Naive thymus-derived CD8-positive, alpha-beta T cell (primary cell): ENCODE data around the gene FBXO38. TPM values are rescaled to one million over a fixed set of nuclear protein-coding genes. Genes with fewer than 3 reads are reported as not detected.

Source experiments
- ATAC-seq, 2 donors: fragments of 150-1000 bp; cut with Tn5 transposase in 1 of 2; sonication (Bioruptor Pico), chemical (Tn5 transposase) in 1 of 2; 1 replicate in 1 of 2; 2 replicates in 1 of 2; pipeline ENCODE4 v1.10.0; 2021; ENCODE audit warnings: mild to moderate bottlenecking in 2 of 2, moderate library complexity in 2 of 2
- POLR2A ChIA-PET: fragments of 350-600 bp; sonication (Branson Sonifier 250); formaldehyde crosslinking; loops from one replicate; lab custom pipeline; 2021; ENCODE audit warnings: antibody characterized with exemption; lab: Charles Lee
- DNase-seq, 10 donors: peaks; one replicate each; pipeline versions ENCODE4 v3.0.0 to v3.0.0-alpha.2; 2020 to 2022
- H3K27ac Mint-ChIP-seq, 10 donors: one replicate each; pipeline ENCODE4 v1.8.0; 2020 to 2022; ENCODE audit warnings: mild to moderate bottlenecking in 10 of 10, mixed read lengths in 10 of 10, moderate library complexity in 4 of 10, inconsistent platforms in 1 of 10
- H3K27me3 Mint-ChIP-seq, 5 donors: one replicate each; pipeline ENCODE4 v1.8.0; 2021 to 2022; ENCODE audit warnings: mixed read lengths in 5 of 5
- H3K36me3 Mint-ChIP-seq, 3 donors: one replicate each; pipeline ENCODE4 v1.8.0; 2020 to 2022; ENCODE audit warnings: mixed read lengths in 3 of 3, mild to moderate bottlenecking in 2 of 3, inconsistent platforms in 1 of 3
- H3K4me1 Mint-ChIP-seq, 4 donors: one replicate each; pipeline ENCODE4 v1.8.0; 2021 to 2022; ENCODE audit warnings: mixed read lengths in 4 of 4
- H3K4me3 Mint-ChIP-seq, 10 donors: one replicate each; pipeline ENCODE4 v1.8.0; 2020 to 2022; ENCODE audit warnings: mild to moderate bottlenecking in 10 of 10, mixed read lengths in 10 of 10, moderate library complexity in 6 of 10, inconsistent platforms in 1 of 10
- H3K9me3 Mint-ChIP-seq, 9 donors: one replicate each; pipeline ENCODE4 v1.8.0; 2020 to 2022; ENCODE audit warnings: mixed read lengths in 9 of 9, mild to moderate bottlenecking in 3 of 9, inconsistent platforms in 1 of 9, moderate library complexity in 1 of 9
- polyA plus RNA-seq, 3 donors: library from polyadenylated mRNA; unstranded; fragments of 300-500 nt; fragmentation: Illumina TruSeq; gene quantifications; one replicate each; pipeline ENCODE4 v1.2.3, GENCODE V29; 2021
- total RNA-seq, 8 experiments: library from RNA in 2 of 8; stranded (reverse) in 2 of 8; gene quantifications; one replicate each; pipeline ENCODE4 v1.2.3 and lab custom pipeline; 2021 to 2026

Gene FBXO38
- total and polyA plus RNA-seq, 5 experiments from 2014 or later: 15.5 to 97.0 (median 17.6) TPM

- H3K36me3 Mint-ChIP-seq: peaks cover 10 to 92% (median 30%) of the 10 kb centered on the region in 3 donors
- H3K27ac Mint-ChIP-seq: peak overlapping the region in 5 of 10 donors; percentile 22 to 61 (median 32)
- H3K4me1 Mint-ChIP-seq: peaks cover 0 to 13% (median 12%) of the 10 kb centered on the region in 4 donors
- no peak for DNase-seq
- H3K4me3 Mint-ChIP-seq: no peak overlapping the region
- ATAC-seq: no peak
- POLR2A ChIA-PET: interaction anchor here (0.9 kb wide), 1 partner anchor 24 kb away, joined by 4 read pairs; the partner anchor contains the start of gene FBXO38
- no peaks in the 10 kb centered on the region for H3K9me3 Mint-ChIP-seq
- H3K27me3 Mint-ChIP-seq: no peaks in the 10 kb centered on the region
Measured at GRCh38 chr5:148408092-148408491, 24.3 kb downstream of the FBXO38 start.

DNA sequence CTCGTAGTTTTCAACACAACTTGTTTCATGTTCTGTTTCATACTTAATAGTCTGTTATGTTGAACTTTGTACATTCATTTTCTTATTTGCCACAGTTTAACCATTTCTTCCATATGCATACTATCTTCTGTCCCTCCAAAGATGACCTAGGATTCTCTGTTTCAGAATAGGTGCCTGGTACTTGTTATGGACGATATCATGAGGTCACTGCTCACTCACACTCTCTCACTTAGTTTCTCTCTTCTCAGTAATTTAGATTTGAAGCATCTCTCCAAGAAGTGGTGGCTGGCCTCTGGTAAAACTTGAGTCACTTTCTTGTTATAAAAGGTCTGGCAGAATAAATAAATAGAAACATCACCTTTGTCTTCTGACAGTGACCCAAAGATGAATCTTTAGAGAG is 28.4 kb downstream of the FBXO38 start:
- Mint-ChIP-seq H3K4me3 (no peak overlapping the region), H3K27ac (peak overlapping the region in 4 of 10 donors; percentile 3 to 77 (median 20)), H3K27me3 (no peaks in the 10 kb centered on the region), H3K4me1 (peaks cover 0 to 9% (median 4%) of the 10 kb centered on the region in 4 donors), H3K9me3 (no peaks in the 10 kb centered on the region), H3K36me3 (peaks cover 5 to 93% (median 31%) of the 10 kb centered on the region in 3 donors)
- ATAC-seq (no peak), DNase-seq (no peak)
- POLR2A ChIA-PET: no interaction called here

- POLR2A ChIA-PET: no interaction called here
- H3K27me3 Mint-ChIP-seq: no peaks in the 10 kb centered on the region
- H3K27ac Mint-ChIP-seq: peak overlapping the region in 5 of 10 donors; percentile 2 to 77 (median 52)
Measured at GRCh38 chr5:148414833-148415232, 31.1 kb downstream of the FBXO38 start.

GRCh38 chr5:148416416-148416815 is 32.7 kb downstream of the FBXO38 start:
- POLR2A ChIA-PET: no interaction called here
- Mint-ChIP-seq H3K4me1 (peaks cover 0 to 5% (median 2%) of the 10 kb centered on the region in 4 donors), H3K4me3 (no peak overlapping the region), H3K36me3 (peaks cover 0 to 90% (median 25%) of the 10 kb centered on the region in 3 donors), H3K27me3 (no peaks in the 10 kb centered on the region), H3K27ac (peak overlapping the region in 1 of 10 donors; percentile 34), H3K9me3 (no peaks in the 10 kb centered on the region)
- DNase-seq: no peak
- no peak for ATAC-seq

More at GRCh38 chr5:148414833-148415232, 31.1 kb downstream of the FBXO38 start:
- peaks cover 0 to 8% (median 3%) of the 10 kb centered on the region in 4 donors for H3K4me1 Mint-ChIP-seq
- ATAC-seq (no peak), DNase-seq (no peak)
- H3K4me3 Mint-ChIP-seq: no peak overlapping the region
- no peaks in the 10 kb centered on the region for H3K9me3 Mint-ChIP-seq
- H3K36me3 Mint-ChIP-seq: peaks cover 5 to 95% (median 40%) of the 10 kb centered on the region in 3 donors

- Mint-ChIP-seq H3K9me3 (no peaks in the 10 kb centered on the region), H3K4me1 (peaks cover 0 to 7% (median 2%) of the 10 kb centered on the region in 4 donors), H3K36me3 (peaks cover 0 to 93% (median 26%) of the 10 kb centered on the region in 3 donors), H3K4me3 (no peak overlapping the region), H3K27me3 (no peaks in the 10 kb centered on the region), H3K27ac (no peak overlapping the region)
- no peak for DNase-seq
- POLR2A ChIA-PET: no interaction called here
- no peak for ATAC-seq
Measured at GRCh38 chr5:148416921-148417320, 33.2 kb downstream of the FBXO38 start.

GRCh38 chr5:148418511-148418910 is 34.8 kb downstream of the FBXO38 start:
- Mint-ChIP-seq H3K9me3 (no peaks in the 10 kb centered on the region), H3K27ac (peak overlapping the region in 1 of 10 donors; percentile 52), H3K27me3 (no peaks in the 10 kb centered on the region), H3K4me3 (no peak overlapping the region), H3K4me1 (peaks cover 0 to 11% (median 8%) of the 10 kb centered on the region in 4 donors), H3K36me3 (peaks cover under 1 to 93% (median 29%) of the 10 kb centered on the region in 3 donors)
- POLR2A ChIA-PET: interaction anchor here (0.8 kb wide), 1 partner anchor 35 kb away, joined by 3 read pairs; the partner anchor contains the start of gene FBXO38
- ATAC-seq (no peak), DNase-seq (no peak)

- Mint-ChIP-seq H3K27me3 (no peaks in the 10 kb centered on the region), H3K4me1 (peaks cover 2 to 13% (median 11%) of the 10 kb centered on the region in 4 donors), H3K36me3 (peaks cover 13 to 92% (median 26%) of the 10 kb centered on the region in 3 donors), H3K27ac (peak overlapping the region in 7 of 10 donors; percentile 1 to 73 (median 51)), H3K4me3 (no peak overlapping the region), H3K9me3 (no peaks in the 10 kb centered on the region)
- DNase-seq (no peak), ATAC-seq (no peak)
- POLR2A ChIA-PET: no interaction called here
Measured at GRCh38 chr5:148421661-148422060, 37.9 kb downstream of the FBXO38 start.

- ATAC-seq: no peak
- no peaks in the 10 kb centered on the region for H3K27me3 Mint-ChIP-seq
- H3K9me3 Mint-ChIP-seq: no peaks in the 10 kb centered on the region
Measured at GRCh38 chr5:148425808-148426207, 42.0 kb downstream of the FBXO38 start.

GRCh38 chr5:148426514-148426913 is 42.8 kb downstream of the FBXO38 start:
- DNase-seq (no peak), ATAC-seq (no peak)
- Mint-ChIP-seq H3K4me3 (no peak overlapping the region), H3K27ac (peak overlapping the region in 6 of 10 donors; percentile 12 to 90 (median 70)), H3K4me1 (peaks cover 10 to 34% (median 23%) of the 10 kb centered on the region in 4 donors), H3K36me3 (peaks cover 14 to 89% (median 14%) of the 10 kb centered on the region in 3 donors), H3K9me3 (no peaks in the 10 kb centered on the region), H3K27me3 (no peaks in the 10 kb centered on the region)
- POLR2A ChIA-PET: no interaction called here

More at GRCh38 chr5:148425808-148426207, 42.0 kb downstream of the FBXO38 start:
- POLR2A ChIA-PET: no interaction called here
- Mint-ChIP-seq H3K36me3 (peaks cover 14 to 87% (median 14%) of the 10 kb centered on the region in 3 donors), H3K4me3 (no peak overlapping the region), H3K27ac (peak overlapping the region in 7 of 10 donors; percentile 12 to 90 (median 56)), H3K4me1 (peaks cover 10 to 29% (median 21%) of the 10 kb centered on the region in 4 donors)
- no peak for DNase-seq

DNA sequence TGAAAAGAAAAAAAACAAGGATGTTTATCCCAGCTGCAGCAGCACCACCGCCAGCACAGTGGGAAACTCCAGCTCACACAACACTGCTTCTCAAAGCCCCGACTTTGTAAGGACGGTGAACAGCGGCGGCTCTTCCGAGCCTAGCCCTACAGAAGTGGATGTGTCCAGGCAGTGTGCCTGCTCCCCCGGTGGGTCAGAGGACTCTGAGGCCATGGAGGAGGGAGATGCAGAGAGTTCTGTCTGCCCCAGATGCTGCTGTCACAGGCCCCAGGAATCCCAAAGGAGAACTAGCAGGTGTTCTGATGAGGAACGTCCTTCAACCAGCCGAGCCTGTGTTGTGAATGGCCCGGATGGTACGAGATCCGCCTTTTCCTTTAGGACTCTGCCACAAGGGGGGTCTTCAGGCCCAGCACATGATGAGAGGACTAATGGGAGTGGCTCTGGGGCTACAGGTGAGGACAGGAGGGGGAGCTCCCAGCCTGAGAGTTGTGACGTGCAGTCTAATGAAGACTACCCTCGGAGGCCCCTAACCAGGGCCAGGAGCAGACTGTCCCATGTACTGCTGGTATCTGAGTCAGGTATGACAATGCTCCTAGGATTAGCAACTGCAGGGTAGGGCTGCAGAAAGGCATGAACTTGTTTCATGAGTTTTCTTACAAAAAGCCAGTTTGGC is 43.7 kb downstream of the FBXO38 start:
- POLR2A ChIA-PET: no interaction called here
- H3K36me3 Mint-ChIP-seq: peaks cover 9 to 85% (median 14%) of the 10 kb centered on the region in 3 donors
- peak overlapping the region in 6 of 10 donors; percentile 18 to 90 (median 64) for H3K27ac Mint-ChIP-seq
- peak overlapping the region in 1 of 10 donors; percentile 46 for H3K4me3 Mint-ChIP-seq
- ATAC-seq (no peak), DNase-seq (no peak)
- H3K9me3 Mint-ChIP-seq: no peaks in the 10 kb centered on the region
- H3K4me1 Mint-ChIP-seq: peaks cover 10 to 37% (median 20%) of the 10 kb centered on the region in 4 donors
- H3K27me3 Mint-ChIP-seq: no peaks in the 10 kb centered on the region

DNA sequence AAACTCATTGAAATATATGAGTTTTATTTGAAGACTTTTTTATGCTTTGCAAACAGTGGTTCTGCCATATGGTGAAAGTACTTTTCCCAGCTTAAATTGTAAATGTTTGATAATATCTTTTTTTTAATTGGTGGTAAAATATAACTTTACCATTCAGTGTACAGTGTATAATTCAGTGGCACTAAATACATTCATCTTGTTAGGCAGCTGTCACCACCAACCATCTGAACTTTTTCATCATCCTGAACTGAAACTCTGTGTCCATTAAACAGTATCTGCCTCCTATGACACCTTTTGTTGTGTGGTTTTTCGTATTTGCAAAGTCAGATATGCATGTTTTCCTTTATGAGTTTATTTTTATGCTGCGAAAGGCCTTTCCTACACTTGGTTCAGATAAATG is 45.1 kb downstream of the FBXO38 start:
- H3K9me3 Mint-ChIP-seq: no peaks in the 10 kb centered on the region
- peaks cover 10 to 30% (median 16%) of the 10 kb centered on the region in 4 donors for H3K4me1 Mint-ChIP-seq
- H3K27me3 Mint-ChIP-seq: no peaks in the 10 kb centered on the region
- DNase-seq: no peak
- no peak overlapping the region for H3K4me3 Mint-ChIP-seq
- H3K36me3 Mint-ChIP-seq: peaks cover 5 to 85% (median 11%) of the 10 kb centered on the region in 3 donors
- peak overlapping the region in 7 of 10 donors; percentile 1 to 90 (median 17) for H3K27ac Mint-ChIP-seq
- ATAC-seq: no peak
- POLR2A ChIA-PET: no interaction called here

- Mint-ChIP-seq H3K9me3 (no peaks in the 10 kb centered on the region), H3K27me3 (no peaks in the 10 kb centered on the region), H3K36me3 (peaks cover 0 to 80% (median 7%) of the 10 kb centered on the region in 3 donors), H3K27ac (peak overlapping the region in 2 of 10 donors; percentile 34 to 54), H3K4me3 (no peak overlapping the region), H3K4me1 (peaks cover 4 to 14% (median 10%) of the 10 kb centered on the region in 4 donors)
- ATAC-seq (no peak), DNase-seq (no peak)
- POLR2A ChIA-PET: no interaction called here
Measured at GRCh38 chr5:148433826-148434225, 50.1 kb downstream of the FBXO38 start.

- Mint-ChIP-seq H3K27ac (peak overlapping the region in 3 of 10 donors; percentile 47 to 52 (median 51)), H3K9me3 (no peaks in the 10 kb centered on the region), H3K27me3 (no peaks in the 10 kb centered on the region), H3K4me1 (peaks cover 2 to 7% (median 5%) of the 10 kb centered on the region in 4 donors), H3K4me3 (no peak overlapping the region), H3K36me3 (peaks cover 0 to 88% (median 16%) of the 10 kb centered on the region in 3 donors)
- ATAC-seq: no peak
- DNase-seq: no peak
- POLR2A ChIA-PET: no interaction called here
Measured at GRCh38 chr5:148436029-148436428, 52.3 kb downstream of the FBXO38 start.
